HG03432 (cell line): Measurements from ENCODE around the gene EFNA5.

Experiments used
- ATAC-seq: cut with Tn5 transposase; IDR thresholded peaks from one replicate; pipeline ENCODE4 v1.9.1; 2021; ENCODE audit warnings: mild to moderate bottlenecking, moderate library complexity; ENCODE audit not compliant: unreplicated experiment

The EFNA5 gene

DNA sequence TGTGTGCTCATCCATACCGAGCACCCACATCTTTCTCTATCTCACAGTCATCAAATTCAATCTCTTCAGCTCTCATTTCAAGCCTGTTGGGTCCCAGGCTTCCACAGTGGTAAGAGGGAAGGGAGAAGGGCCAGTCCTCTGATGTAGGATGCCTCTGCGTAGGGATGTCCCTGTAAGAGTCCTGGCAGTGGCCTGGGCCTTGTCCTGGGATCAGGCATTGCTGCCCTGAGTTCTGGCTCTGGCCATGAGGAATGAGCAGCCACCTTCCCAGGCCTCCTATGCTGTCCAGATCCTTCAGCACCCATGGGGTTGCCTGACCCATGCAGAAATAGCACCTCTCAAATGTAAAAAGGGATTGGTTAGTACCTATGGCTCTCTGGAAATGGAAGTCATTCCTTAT is 121.2 kb downstream of the EFNA5 start:
- no peak for ATAC-seq

DNA sequence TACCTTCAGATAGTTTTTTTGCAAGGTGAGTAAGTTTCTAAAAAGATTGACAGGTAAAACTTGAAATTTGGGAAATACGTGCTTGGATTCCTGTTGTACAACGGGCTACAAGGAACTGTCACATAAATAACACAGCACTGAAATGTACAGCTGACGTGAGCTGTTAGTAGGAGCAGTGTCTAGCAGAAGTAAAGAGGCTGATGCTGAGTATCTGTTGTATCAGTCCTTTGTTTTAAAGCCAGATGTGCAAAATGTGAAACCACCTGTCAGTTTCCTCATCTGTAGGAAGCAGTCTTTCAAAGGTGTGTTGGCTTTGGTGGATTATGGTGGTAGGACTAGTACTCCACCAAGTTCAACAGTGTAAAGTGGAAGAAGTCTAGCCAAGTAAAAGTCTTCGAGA is 122.3 kb downstream of the EFNA5 start:
- no peak for ATAC-seq

DNA sequence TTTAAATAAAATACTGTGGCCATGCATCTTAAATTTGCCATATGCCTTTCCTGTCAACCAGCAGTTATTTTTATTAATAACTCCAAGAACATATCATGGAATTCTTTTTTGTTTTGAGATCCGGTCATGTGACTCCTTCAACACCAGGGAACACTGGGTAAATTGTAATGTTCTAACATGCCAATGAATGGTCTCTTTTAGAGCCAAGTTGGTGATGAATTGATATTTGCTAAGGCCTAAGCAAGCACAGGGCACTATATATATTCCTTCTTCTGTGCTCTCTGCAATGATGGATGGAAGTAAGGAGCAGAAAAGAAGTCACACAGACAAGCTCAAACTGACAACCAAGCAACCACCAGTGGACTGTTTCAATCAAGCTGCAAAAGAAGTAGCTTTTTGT is 124.0 kb downstream of the EFNA5 start:
- ATAC-seq, result no peak

DNA sequence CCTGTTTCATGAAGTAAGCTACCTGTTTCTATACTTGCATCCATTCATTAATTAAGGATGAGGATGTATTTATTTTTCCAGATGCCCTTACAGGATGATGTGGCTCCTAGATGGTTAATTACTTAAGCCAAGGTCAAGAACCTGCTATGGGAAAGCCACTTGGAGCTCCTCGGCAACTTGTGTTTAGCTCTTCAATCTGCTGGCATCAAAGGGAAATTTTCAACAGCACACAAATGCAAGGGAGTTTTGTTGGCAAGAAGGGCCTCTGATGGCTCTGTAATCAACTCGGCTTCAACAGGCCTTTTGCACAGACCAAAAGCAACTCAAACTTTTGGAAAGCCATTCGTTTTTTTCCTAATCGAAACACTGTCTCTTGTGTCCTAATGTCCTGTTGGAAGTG is 125.3 kb downstream of the EFNA5 start:
- no peak for ATAC-seq

DNA sequence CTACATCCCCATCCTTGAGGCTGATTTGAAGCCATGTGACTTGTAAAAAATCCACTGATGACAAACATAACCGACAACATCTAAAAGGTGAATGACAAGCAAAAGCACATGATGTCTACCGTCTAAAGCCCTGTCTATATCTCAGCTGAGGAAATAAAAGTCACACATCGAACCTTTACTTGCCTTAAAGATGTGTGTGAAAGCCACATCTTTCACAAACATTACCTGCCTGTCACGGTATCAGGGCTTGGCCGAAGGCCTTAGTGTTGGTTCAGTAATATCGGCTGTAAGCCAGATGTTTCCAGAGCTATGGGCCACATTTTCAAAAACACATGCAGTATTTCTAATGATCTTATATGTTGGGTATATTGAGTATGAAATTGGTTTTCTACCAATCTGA is 125.8 kb downstream of the EFNA5 start:
- no peak for ATAC-seq

DNA sequence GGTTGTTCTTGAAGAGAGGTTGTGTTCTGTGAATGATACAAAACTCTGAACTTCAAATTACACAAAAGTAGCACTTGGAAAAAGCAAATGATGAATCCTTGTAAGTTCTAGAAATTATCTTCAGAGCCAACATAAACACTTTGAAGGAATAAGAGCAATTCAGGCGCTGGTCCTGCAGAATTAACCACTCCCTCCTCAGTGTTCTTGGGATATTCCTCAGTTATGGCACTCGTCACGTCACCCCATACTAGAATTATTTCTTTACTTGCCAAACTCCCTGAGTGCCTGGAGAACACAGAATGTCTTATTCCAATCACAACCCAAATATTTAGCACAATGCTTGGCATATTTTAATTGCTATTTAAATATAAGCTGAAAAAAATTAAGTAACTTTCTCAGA is 126.3 kb downstream of the EFNA5 start:
- no peak for ATAC-seq

DNA sequence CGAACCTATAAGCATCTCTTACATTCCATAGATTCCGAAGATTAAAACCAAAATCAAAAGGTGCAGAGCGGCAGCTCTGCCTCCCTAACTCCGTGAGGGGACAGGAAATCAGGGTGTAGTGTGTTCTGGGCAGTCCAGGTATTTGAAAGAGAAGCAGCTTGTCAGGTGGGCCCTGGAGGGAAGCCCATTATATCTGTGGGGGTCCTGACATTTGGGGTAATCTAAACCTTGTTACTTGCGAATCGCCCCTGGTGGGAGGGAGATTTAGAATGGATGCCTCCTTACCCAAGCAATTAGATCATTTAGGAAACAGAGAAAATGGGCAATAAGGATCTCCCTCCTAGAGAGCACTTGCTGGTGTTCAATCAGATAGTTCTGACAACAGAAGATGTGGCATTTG is 126.9 kb downstream of the EFNA5 start:
- ATAC-seq, result no peak

DNA sequence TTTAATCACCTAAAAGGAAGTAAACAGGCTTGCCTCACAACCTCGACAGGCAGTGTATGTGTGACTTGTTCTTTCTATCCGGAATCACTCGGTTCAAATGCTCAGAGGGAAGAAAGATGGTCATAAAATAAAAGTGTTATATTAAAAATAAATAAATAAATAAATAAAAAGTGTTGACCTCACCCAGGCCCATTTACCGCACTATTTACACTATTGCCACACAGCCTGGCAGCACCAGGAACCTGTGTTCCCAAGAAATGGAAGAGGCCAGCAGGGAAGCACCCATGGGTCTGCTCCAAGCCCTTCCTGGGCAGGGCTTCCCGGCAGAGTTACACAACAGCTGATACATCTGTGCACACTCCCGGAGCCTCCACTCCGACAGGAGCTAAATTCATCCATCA is 127.9 kb downstream of the EFNA5 start:
- ATAC-seq, result no peak

DNA sequence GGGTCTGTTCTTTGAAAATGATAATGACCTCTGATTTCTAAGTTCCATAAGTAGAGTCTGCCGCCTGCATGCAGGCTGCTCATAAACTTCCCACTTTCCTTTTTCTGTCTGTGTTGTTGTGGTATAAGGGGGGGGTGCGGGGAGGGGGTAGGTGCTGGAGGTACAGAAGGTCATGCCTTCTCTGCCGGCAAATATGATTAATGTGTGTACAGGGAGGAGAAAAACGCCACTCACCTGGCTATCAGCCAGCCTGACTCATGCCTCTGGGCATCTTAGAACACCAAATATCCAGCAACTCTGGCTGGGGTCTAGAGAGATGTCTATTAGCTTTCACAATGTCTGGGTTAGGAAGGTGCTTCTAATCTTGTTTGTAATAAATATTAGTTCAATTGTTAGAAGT is 128.3 kb downstream of the EFNA5 start:
- peak; percentile 79 for ATAC-seq

DNA sequence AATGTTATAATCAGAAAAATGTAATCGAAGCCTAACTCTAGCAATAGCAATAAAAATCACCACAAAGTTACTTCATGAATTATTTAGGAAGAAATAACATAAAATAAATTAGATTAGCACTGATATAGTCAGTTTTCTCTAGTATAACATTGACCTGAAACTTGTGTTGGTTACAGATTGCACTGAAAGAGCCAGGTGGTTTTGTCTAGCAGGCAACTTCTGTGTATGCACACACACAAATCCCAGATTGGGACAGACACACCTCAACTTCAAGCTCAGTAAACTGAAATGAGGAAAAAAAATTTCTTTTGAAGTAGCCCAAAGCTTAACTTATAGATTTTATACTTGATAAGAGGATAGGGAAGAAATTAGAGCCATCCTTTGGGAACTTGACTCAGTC is 129.3 kb downstream of the EFNA5 start:
- ATAC-seq, result peak; percentile 44

DNA sequence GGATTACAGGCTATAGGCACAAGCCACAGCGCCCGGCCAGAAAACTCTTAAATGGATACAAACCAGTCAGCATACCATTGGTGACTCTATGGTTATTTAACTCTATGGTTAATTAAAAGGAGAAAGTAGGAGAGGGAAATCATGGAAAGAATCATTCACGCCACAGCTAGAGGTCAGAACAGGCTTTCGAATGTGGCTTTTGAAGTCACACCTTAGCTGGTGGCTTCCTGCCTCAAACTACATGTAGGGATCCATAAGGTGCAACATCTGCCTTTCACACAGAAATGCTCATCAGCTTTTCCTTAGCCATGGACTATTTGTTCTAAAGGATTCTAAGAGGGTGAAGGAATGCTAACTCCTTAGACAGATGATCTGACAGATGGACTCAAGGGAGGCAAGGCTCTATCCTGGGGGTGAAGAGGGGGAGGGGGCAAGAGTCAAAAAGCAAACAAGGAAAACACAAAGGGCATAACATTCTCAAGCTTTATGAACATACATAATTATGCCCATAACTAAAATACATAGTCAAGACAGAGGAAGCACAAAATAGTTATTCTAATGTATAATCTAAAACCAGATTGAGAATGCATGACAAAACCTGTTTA is 130.9 kb downstream of the EFNA5 start:
- ATAC-seq, result no peak

DNA sequence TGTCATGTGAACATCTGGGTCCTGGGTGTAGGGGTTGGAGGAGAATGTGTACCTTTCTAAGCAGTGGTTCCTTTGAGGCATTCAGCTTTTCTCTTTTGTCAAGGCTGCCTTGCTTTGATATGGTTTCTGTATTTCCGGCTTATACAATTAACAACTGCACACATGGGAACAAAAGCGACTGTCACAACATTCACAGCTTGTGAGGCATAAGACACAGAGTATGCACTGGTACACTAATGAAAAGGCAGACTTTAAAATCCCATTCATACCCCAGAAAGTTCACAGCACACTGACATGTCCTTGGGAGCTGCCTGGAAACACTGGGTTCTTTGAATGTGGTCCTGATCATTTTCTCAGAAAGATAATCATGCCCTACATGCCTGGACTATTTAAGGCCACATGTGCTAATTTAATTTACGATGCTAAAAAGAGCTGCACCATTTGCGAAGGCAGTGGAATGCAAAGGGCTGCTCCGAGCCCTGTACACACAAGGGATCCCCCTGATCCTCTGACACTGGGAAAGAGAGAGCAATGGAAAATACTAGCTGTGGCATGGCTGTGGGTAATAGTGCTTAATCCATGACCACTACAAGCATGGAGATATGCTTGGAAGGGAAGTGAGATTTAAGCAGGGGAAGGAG is 131.8 kb downstream of the EFNA5 start:
- ATAC-seq, result no peak

DNA sequence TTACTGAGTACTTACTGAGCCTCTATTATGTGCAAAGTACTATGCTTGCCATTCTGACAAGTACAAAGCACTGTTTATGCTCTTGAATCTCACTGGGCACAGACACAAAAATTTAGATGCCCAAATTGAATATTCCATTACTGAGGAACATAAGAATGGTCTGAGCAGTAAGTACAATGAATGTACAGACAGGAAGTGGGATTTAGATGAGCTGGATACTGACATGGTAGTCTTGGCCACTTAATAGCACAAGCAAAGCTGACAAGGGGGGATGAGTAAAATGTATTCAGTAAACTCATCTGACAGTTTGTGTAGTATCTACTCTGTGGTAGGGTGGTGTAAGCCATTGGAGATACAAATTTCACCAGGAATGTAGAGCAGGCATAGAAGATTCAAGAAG is 132.4 kb downstream of the EFNA5 start:
- ATAC-seq, result no peak

DNA sequence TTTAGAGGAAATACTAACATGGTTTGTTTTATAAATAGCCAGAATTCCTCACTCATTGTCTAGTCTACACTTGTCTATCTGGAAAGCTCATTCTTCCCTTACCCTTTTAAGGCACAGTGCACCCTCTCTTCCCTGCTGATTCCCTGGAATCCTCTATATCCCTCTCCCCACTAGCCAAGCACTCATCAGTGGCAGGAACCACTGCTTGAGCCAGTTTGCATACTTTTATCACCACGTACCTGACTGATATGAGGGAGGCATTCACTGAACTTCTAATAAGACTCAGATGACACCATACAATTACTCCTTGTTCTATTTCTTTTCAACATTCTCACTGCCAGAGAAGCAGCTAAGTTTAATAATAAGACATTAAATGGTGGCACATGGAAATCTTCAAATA is 134.9 kb downstream of the EFNA5 start:
- ATAC-seq, result no peak

DNA sequence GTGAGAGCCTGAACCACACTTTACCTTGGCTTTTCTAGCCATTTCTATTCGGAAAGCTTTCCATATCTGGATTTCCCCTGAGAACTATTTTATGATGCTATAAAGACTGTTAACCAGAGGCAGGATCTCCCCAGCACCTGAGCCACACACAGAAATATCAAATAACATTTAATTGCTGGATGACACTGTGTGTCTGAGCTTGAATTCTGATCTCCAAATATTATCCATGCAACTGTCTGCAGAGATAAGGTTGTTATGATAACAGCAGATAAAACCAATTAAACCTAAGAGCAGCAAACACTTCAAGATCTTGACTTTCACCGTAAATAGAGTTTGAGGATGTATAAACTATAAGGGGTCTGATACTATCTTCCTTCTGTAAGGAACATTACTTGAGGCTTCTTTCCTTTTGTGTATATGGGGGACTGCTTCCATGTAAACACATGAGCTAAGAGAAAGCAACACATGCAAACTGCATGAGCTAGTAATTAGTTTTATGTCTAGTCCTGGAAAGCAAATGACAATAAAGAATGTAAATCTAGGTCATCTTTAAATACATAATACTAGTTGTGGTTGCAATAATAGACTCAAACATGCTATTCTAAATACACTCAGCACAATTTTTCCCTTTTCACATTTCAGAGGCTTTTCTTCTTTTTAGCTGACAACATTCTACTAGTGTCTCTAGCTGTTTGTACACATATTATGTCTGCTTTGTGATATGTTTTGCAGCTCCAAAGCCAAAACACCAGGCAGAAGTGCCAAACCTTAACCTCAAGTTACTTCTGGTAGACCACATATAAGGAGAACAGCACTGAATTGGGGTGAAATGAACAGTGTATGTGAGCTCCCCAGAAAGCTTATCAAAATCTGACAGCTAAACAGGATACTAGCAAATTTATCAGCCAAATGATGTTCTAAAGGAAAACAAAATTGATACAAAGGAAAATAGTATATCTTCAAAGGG is 136.5 kb downstream of the EFNA5 start:
- ATAC-seq, result no peak

DNA sequence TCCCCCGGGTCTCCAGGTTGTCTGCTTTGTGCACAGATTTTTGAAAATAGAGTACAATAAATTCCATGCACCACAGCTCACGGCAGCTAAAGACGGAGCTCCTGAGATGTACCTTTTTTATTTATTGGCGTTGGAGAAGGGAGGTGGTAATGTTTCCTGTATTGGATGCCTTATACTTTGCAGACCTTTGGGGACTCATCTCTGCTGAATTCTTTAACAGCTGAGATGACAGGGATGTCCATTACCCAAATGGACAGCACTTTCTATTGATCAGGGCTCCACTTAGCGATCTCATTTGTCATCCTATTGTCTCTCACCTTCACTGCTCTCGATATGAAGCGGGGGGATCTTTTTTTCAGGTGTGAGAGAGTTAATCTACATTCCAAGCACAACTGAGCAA is 137.8 kb downstream of the EFNA5 start:
- no peak for ATAC-seq

DNA sequence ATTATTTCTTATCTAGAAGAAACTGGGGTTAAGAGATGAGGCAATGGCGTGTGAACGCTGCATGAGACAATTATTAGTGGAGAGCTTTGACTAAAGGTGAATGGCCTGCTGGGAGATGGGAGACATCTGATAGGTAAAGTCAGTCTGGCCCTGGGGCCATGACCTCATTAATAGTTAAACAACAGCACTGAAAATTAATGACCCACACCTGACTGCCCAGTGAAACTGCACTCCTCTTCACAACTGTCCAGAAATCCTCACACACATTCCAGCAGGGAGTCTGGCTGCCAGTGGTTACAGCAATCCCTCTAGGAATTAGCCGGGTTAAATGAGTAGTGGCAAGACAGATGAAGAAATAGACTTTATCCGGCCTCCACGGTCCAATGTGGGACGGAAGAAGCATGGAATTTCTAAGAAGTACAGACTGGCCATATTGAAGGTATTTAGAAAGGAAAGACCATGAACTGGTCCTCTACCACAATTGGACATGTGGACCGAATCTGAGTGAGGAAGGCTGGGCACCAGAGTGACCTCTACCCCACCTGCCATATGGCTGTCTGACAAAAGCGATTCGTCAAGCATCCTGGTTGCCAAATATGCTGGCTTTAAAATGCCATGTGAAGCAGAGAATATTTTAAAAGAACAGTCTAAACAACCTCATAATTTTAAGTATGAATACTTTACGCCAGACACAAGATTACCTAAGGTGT is 138.4 kb downstream of the EFNA5 start:
- ATAC-seq, result no peak

DNA sequence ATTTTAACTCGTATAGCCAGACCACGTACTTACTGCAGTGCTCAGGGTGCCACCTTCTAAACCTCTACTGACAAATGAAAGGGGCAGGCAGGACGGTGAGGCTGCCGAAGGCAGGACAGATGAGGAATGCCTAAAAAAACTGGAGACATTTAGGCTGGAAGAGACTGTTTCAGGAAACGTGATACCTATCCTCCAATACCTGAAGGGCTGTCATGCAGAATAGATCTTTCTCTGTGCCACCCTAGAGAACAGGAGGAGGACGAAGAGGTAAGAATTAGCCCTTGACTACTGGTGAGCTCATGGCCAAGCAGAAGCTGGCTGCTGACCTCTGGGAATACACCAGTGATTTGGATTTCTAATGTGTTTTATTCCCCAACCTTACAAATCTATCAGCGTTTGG is 139.4 kb downstream of the EFNA5 start:
- no peak for ATAC-seq

DNA sequence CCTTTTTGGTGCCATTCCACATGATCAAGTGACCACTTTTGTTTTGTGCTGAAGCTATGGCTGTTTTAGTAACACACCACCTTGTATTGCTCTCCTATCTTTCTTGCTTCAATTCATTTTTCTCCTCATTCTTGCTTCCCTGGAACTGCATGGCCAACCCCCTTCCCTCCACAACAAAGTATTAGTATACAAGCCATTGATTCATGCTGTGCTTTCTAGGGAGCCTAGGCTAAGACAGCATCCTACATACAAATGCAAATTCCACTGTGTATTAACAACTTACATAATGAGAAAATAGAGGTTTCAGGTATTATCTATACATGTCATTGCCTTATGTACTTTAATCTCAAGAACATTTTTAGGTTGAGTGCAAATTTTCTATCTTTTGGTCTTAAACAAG is 141.1 kb downstream of the EFNA5 start:
- no peak for ATAC-seq

DNA sequence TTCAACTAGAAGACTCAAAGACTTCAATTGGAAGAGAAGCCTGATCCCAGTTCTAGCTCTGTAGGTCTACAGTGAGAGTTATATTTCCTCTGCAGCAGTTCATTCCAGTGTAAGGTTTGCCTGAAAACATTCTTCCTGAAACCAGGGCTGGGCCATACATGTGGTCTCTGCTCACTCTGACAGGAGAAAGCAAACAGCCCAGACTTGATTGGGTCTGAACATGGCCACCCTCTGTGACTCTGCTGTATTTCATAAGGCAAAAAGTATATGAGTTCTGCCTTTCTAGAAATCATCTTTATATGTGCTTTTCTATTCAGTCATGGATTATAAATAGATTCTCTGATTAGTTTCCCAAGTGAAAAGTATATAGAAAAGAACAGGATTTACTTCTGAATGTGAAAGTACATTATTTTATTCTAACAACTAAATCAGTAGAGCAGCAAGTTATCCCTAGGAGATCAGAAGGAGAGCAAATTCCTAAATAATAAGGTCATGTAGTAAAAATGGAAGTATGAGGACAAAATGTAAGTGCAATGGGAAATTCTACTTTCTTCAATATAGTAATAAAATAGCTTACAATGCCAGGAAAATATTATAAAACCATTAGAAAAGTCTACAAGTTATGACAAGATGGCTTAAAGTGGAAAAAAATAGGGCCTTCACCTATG is 144.3 kb downstream of the EFNA5 start:
- ATAC-seq, result no peak

DNA sequence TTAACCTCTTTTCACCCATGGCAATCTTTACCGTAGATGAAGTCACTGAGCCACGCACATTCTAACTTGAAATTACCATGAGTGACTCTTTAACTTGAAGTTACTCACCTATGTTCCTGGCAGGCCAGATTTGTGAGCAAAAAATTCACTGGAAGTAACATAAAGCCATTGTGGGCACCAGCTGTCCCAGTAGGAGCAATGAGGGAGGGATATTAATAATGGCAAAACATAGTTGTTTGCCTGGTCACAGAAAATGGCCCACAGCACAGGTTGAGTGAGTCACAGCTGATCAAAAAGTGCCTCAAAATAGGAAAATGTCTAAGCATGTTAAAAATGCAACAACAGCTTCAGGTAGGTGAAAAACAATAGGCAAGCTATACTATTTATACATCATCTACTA is 146.6 kb downstream of the EFNA5 start:
- ATAC-seq, result no peak
